Measurements from ENCODE around the gene GNAL.

Gene GNAL

DNA sequence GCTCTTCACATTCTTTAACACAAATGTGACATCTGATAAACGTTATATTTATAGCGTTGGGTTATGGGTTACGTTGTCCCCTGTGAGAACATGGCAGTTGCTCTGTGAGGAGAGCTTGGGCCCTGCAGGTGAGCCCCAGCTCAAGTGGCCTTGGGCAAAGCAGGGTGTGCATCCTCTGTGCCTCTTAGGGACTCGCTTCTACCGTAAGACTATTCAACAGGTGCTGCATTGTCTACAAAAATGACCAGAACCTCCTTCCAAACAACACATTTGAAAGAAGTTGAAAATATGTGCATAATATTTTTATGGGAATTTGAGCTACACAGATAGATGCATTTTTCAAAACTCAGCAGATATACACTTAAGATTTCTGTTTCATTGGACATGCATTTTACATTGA, 145.7 kb downstream of the GNAL start:
- no peak overlapping the region for H3K4me3 ChIP-seq (ENCODE audit: low read depth, low read length)
- TF ChIP-seq, protein P1, sequence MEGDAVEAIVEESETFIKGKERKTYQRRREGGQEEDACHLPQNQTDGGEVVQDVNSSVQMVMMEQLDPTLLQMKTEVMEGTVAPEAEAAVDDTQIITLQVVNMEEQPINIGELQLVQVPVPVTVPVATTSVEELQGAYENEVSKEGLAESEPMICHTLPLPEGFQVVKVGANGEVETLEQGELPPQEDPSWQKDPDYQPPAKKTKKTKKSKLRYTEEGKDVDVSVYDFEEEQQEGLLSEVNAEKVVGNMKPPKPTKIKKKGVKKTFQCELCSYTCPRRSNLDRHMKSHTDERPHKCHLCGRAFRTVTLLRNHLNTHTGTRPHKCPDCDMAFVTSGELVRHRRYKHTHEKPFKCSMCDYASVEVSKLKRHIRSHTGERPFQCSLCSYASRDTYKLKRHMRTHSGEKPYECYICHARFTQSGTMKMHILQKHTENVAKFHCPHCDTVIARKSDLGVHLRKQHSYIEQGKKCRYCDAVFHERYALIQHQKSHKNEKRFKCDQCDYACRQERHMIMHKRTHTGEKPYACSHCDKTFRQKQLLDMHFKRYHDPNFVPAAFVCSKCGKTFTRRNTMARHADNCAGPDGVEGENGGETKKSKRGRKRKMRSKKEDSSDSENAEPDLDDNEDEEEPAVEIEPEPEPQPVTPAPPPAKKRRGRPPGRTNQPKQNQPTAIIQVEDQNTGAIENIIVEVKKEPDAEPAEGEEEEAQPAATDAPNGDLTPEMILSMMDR (IDR thresholded peaks at IDR 0.05; ENCODE audit: borderline replicate concordance, insufficient read depth, low read depth, low read length): no peak

DNA sequence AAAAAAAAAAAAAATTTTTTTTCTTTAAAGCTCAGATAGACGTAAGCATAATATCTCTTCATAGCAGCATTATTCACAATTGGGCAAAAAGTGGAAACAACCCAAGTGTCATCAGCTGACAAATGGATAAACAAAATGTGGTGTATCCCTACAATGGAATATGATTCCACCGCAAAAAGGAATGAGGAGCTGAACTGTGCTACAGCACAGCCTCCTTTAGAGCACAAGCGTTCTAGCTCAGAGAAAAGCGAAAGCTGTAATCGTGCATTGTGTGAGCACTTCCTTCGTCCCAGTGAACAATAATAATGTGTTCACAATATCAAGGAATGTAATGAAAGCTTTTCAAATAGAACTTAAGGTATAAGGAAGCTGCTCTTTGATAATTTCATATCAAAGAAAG, 150.5 kb downstream of the GNAL start:
- H3K4me3 ChIP-seq (ENCODE audit: low read depth, low read length): no peak overlapping the region
- TF ChIP-seq, protein P1 (IDR thresholded peaks at IDR 0.05; ENCODE audit: borderline replicate concordance, insufficient read depth, low read depth, low read length): no peak

DNA sequence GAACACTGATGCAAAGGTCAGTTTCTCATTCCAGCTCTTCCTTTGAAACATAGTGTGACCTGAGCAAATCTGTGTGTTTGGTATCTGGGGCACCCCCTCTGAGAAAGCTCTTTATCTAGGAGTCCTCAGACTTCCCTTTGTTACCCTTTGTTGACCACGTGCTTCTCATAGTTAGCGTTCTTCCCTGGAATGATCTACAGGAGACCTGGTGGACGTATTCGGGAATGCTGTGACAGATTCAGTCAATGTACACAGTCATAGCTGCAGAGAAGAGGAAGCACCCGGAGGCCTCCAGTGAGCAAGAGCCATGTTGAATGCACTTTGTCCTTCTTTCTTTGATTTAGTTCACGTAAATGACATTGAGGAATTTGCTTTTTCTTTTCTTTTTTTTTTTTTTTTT, 151.4 kb downstream of the GNAL start:
- TF ChIP-seq, protein P1 (IDR thresholded peaks at IDR 0.05; ENCODE audit: borderline replicate concordance, insufficient read depth, low read depth, low read length): no peak
- H3K4me3 ChIP-seq (ENCODE audit: low read depth, low read length): no peak overlapping the region

DNA sequence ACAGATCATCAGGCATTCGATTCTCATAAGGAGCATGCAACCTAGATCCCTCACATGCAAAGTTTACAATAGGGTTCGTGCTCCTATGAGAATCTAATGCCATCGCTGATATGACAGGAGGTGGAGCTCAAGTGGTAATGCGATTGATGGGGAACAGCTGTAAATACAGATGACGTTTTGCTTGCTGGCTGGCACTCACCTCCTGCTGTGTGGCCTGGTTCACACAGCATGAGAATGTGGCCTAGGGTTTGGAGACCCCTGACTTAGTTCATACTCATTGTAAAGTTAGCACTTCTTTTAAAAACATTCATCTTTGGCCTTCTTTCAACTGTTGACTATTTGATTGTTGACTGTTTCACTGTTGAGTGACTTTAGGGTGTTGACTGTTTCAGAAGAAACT, 153.5 kb downstream of the GNAL start:
- no peak overlapping the region for H3K4me3 ChIP-seq (ENCODE audit: low read depth, low read length)
- TF ChIP-seq, protein P1 (IDR thresholded peaks at IDR 0.05; ENCODE audit: borderline replicate concordance, insufficient read depth, low read depth, low read length): no peak

DNA sequence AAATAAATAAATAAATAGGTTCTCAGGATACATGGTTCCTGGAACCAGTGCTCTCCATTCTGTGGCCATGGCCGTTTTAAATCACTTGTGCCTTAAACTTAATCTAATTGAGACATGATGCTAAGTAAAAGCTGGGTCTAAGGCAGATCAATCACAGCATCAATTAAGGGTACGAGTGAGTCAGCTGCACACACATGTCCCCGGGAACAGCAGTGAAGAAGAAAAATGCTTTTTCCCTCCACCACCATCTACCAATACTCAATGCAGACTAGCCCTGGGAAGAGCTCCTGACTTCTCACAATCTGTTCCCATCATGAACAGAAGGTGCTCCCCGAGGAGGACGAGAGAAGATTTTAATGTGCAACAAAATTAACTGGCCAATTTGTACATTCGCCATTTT, 155.4 kb downstream of the GNAL start:
- TF ChIP-seq, protein P1 (IDR thresholded peaks at IDR 0.05; ENCODE audit: borderline replicate concordance, insufficient read depth, low read depth, low read length): no peak
- no peak overlapping the region for H3K4me3 ChIP-seq (ENCODE audit: low read depth, low read length)

DNA sequence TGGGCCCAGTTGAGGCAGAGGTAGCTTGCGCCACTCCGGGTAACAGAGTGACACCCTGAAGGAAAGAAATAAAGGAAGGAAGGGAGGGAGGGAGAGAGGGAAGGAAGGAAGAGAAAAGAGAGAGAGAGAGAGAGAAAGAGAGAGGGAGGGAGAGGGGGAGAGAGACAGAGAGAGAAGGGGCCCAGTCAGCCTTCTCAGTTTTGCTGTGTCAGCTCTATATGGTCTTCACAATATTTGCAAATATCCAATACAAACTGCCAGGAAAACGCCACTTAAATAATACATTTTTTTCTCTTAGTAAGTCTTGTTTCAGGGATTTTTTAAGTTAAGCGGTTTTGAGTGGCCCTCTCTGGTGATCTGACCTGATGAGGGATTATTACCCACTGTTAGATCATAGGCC, 156.6 kb downstream of the GNAL start:
- TF ChIP-seq, protein P1 (IDR thresholded peaks at IDR 0.05; ENCODE audit: borderline replicate concordance, insufficient read depth, low read depth, low read length): no peak
- no peak overlapping the region for H3K4me3 ChIP-seq (ENCODE audit: low read depth, low read length)

DNA sequence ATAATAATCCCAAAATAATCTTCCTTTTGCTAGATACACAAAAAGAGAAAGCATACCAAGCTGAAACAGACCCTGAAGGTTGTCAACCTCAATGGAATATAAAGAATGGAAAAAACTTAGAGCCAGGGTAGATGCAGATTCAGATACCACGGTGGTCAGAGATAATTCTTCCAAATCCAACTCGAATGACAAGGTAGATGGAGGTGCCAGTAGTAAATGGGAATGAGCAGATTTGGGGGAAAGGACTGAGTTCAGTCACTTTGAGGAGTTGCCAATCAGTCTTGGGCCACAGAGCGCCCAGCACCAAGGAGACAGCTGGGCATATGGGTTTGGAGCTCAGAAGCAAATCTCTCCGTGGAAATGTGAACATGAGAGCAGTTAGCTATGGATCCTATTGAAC, 158.7 kb downstream of the GNAL start:
- H3K4me3 ChIP-seq (ENCODE audit: low read depth, low read length): no peak overlapping the region
- TF ChIP-seq, protein P1 (IDR thresholded peaks at IDR 0.05; ENCODE audit: borderline replicate concordance, insufficient read depth, low read depth, low read length): no peak
